CD14-positive monocyte (primary cell): ENCODE data around the gene MACROD2. TPM values are rescaled to one million over a fixed set of nuclear protein-coding genes. Genes with fewer than 3 reads are reported as not detected.

Experiments used
- DNase-seq, 3 donors: peaks; one replicate each; pipeline ENCODE4 v3.0.0-alpha.2; 2011 to 2022
- H2AFZ ChIP-seq: 2 replicates; pipeline ENCODE4 v1.6.0; 2012; ENCODE audit warnings: mild to moderate bottlenecking, low read depth, low read length, inconsistent platforms; ENCODE audit not compliant: insufficient read depth, poor library complexity, severe bottlenecking
- H3K27ac ChIP-seq, 2 donors: 1 replicate in 1 of 2; 2 replicates in 1 of 2; pipeline ENCODE4 v1.5.1; 2012 to 2013; ENCODE audit warnings: low read length in 2 of 2, control low read depth in 1 of 2, inconsistent platforms in 1 of 2, low read depth in 1 of 2, mild to moderate bottlenecking in 1 of 2
- H3K27me3 ChIP-seq, 2 donors: one replicate each; pipeline versions ENCODE4 v1.6.0 to v1.6.1; 2011 to 2013; ENCODE audit warnings: low read length in 2 of 2; ENCODE audit not compliant: control insufficient read depth in 2 of 2, insufficient read depth in 2 of 2
- H3K36me3 ChIP-seq, 2 donors: replicated peaks in 1 of 2; 1 replicate in 1 of 2; 2 replicates in 1 of 2; pipeline versions ENCODE4 v1.5.1 to v1.6.1; 2012 to 2013; ENCODE audit warnings: low read length in 2 of 2, control low read depth in 1 of 2, inconsistent platforms in 1 of 2, mild to moderate bottlenecking in 1 of 2; ENCODE audit not compliant: insufficient read depth in 2 of 2, control insufficient read depth in 1 of 2
- H3K4me1 ChIP-seq, 2 donors: 1 replicate in 1 of 2; 2 replicates in 1 of 2; pipeline versions ENCODE4 v1.5.1 to v1.6.1; 2012 to 2013; ENCODE audit warnings: low read length in 2 of 2, control low read depth in 1 of 2, inconsistent platforms in 1 of 2, mild to moderate bottlenecking in 1 of 2, moderate library complexity in 1 of 2; ENCODE audit not compliant: insufficient read depth in 2 of 2, control insufficient read depth in 1 of 2
- H3K4me2 ChIP-seq: replicated peaks from 2 replicates; pipeline ENCODE3; 2012; ENCODE audit warnings: low read length, moderate library complexity, mild to moderate bottlenecking; ENCODE audit not compliant: poor library complexity, severe bottlenecking; ENCODE audit errors: extremely low read depth
- H3K4me3 ChIP-seq, 3 experiments: fragments of 200-600 bp in 1 of 3; sonication (generic) in 1 of 3; replicated peaks in 1 of 3; 1 replicate in 2 of 3; 2 replicates in 1 of 3; pipeline ENCODE4 v1.5.1; 2011 to 2013; ENCODE audit warnings: low read length in 3 of 3, mild to moderate bottlenecking in 3 of 3, control low read depth in 2 of 3, low read depth in 2 of 3, inconsistent platforms in 1 of 3, moderate library complexity in 1 of 3
- H3K79me2 ChIP-seq: 2 replicates; pipeline ENCODE4 v1.6.0; 2012; ENCODE audit warnings: mild to moderate bottlenecking, control low read depth, inconsistent platforms, low read length, moderate library complexity; ENCODE audit not compliant: insufficient read depth
- H3K9ac ChIP-seq: 2 replicates; pipeline ENCODE4 v1.6.0; 2017; ENCODE audit warnings: low read length, mild to moderate bottlenecking; ENCODE audit not compliant: insufficient read depth, poor library complexity, severe bottlenecking
- H3K9me3 ChIP-seq, 2 donors: replicated peaks in 1 of 2; 1 replicate in 1 of 2; 2 replicates in 1 of 2; pipeline versions ENCODE4 v1.5.1 to v1.6.1; 2012 to 2013; ENCODE audit warnings: low read length in 2 of 2, control low read depth in 1 of 2; ENCODE audit not compliant: control insufficient read depth in 1 of 2, insufficient read depth in 1 of 2
- H4K20me1 ChIP-seq: 2 replicates; pipeline ENCODE4 v1.6.0; 2012; ENCODE audit warnings: mild to moderate bottlenecking, low read length, control low read depth, moderate library complexity; ENCODE audit not compliant: insufficient read depth
- H3K27ac Mint-ChIP-seq, 7 donors: one replicate each; pipeline ENCODE4 v1.8.0; 2020; ENCODE audit warnings: mild to moderate bottlenecking in 7 of 7, mixed read lengths in 7 of 7, moderate library complexity in 6 of 7, inconsistent platforms in 2 of 7
- H3K27me3 Mint-ChIP-seq, 3 donors: one replicate each; pipeline ENCODE4 v1.8.0; 2021 to 2022; ENCODE audit warnings: low read depth in 3 of 3, mild to moderate bottlenecking in 3 of 3, mixed read lengths in 3 of 3, moderate library complexity in 3 of 3, inconsistent platforms in 1 of 3
- H3K36me3 Mint-ChIP-seq, 2 donors: one replicate each; pipeline ENCODE4 v1.8.0; 2020; ENCODE audit warnings: mixed read lengths in 2 of 2, inconsistent platforms in 1 of 2, mild to moderate bottlenecking in 1 of 2
- H3K4me1 Mint-ChIP-seq: one replicate; pipeline ENCODE4 v1.8.0; 2020; ENCODE audit warnings: mild to moderate bottlenecking, mixed read lengths
- H3K4me3 Mint-ChIP-seq, 2 donors: one replicate each; pipeline ENCODE4 v1.8.0; 2020; ENCODE audit warnings: mild to moderate bottlenecking in 2 of 2, mixed read lengths in 2 of 2, moderate library complexity in 1 of 2
- H3K9me3 Mint-ChIP-seq, 7 donors: one replicate each; pipeline ENCODE4 v1.8.0; 2020 to 2022; ENCODE audit warnings: mixed read lengths in 7 of 7, mild to moderate bottlenecking in 6 of 7, moderate library complexity in 6 of 7, inconsistent platforms in 2 of 7
- CTCF ChIP-seq: fragments of 200-600 bp; IDR thresholded peaks from one replicate; pipeline ENCODE4 v1.8.0; 2022; ENCODE audit warnings: antibody characterized with exemption, mild to moderate bottlenecking
- WGBS: methylation state at CpG from one replicate; pipeline ENCODE4 v1.1.5; 2013; ENCODE audit warnings: missing lambda C conversion rate; ENCODE audit not compliant: insufficient coverage; 5-methylcytosine and 5-hydroxymethylcytosine counted together
- intact Hi-C, 2 donors: fragments of 100-400 bp; cut with micrococcal nuclease; formaldehyde crosslinking; loops; one replicate each; pipeline versions ENCODE4 v1.15.0 to v1.15.1; 2023
- polyA plus RNA-seq, 3 donors: library from polyadenylated mRNA; depleted of rRNA in 1 of 3; unstranded in 2 of 3; stranded (reverse) in 1 of 3; fragments of 300-500 nt in 2 of 3; fragments of >200 nt in 1 of 3; fragmentation: Illumina TruSeq in 2 of 3; gene quantifications; 1 replicate in 2 of 3; 2 replicates in 1 of 3; pipeline ENCODE4 v1.2.3, GENCODE V29; 2012 to 2021

MACROD2 gene
- polyA plus RNA-seq, 3 donors = 0.23 TPM; not detected in 2

GRCh38 chr20:14723614-14724013, 728.3 kb downstream of the MACROD2 start:
- DNase-seq = no peak
- Histone ChIP-seq H4K20me1 (no peaks in the 10 kb centered on the region), H2AFZ (no peak overlapping the region), H3K36me3 (no peaks in the 10 kb centered on the region), H3K79me2 (no peaks in the 10 kb centered on the region), H3K9ac (no peak overlapping the region), H3K4me1 (no peaks in the 10 kb centered on the region), H3K4me2 (no peak overlapping the region), H3K9me3 (no peaks in the 10 kb centered on the region), H3K4me3 (no peak overlapping the region), H3K27ac (no peak overlapping the region), H3K27me3 (no peaks in the 10 kb centered on the region)
- no peaks in the 10 kb centered on the region for H3K4me1 Mint-ChIP-seq
- intact Hi-C loops = no loop called here
- H3K27me3 Mint-ChIP-seq = peaks cover 0 to 3% (median 0%) of the 10 kb centered on the region in 3 donors
- WGBS = no CpG with 5 or more reads among the region's 3 CpGs
- H3K27ac Mint-ChIP-seq = no peak overlapping the region
- H3K4me3 Mint-ChIP-seq = no peak overlapping the region
- TF ChIP-seq CTCF = no peak
- no peaks in the 10 kb centered on the region for H3K36me3 Mint-ChIP-seq
- peaks cover 0 to 9% (median 4%) of the 10 kb centered on the region in 7 donors for H3K9me3 Mint-ChIP-seq

GRCh38 chr20:14724036-14724435, 728.7 kb downstream of the MACROD2 start:
- Histone ChIP-seq H3K4me2 (no peak overlapping the region), H3K4me3 (no peak overlapping the region), H3K9ac (no peak overlapping the region), H2AFZ (no peak overlapping the region), H4K20me1 (no peaks in the 10 kb centered on the region), H3K9me3 (no peaks in the 10 kb centered on the region), H3K27ac (no peak overlapping the region), H3K4me1 (no peaks in the 10 kb centered on the region), H3K79me2 (no peaks in the 10 kb centered on the region), H3K27me3 (no peaks in the 10 kb centered on the region), H3K36me3 (no peaks in the 10 kb centered on the region)
- Mint-ChIP-seq H3K4me1 (no peaks in the 10 kb centered on the region), H3K27ac (no peak overlapping the region), H3K9me3 (peaks cover 0 to 9% (median 4%) of the 10 kb centered on the region in 7 donors), H3K36me3 (no peaks in the 10 kb centered on the region), H3K27me3 (peaks cover 0 to 3% (median 0%) of the 10 kb centered on the region in 3 donors), H3K4me3 (no peak overlapping the region)
- no peak for TF ChIP-seq CTCF
- DNase-seq = no peak
- WGBS = no CpG with 5 or more reads among the region's 1 CpG
- intact Hi-C loops = no loop called here
